ENCODE data around the gene ZMYND8.
"Not testable (repeated sequence)": the region's sequence is repeated elsewhere in the genome, so short reads cannot be mapped to it uniquely, and the experiment has no call there.

Gene ZMYND8

DNA sequence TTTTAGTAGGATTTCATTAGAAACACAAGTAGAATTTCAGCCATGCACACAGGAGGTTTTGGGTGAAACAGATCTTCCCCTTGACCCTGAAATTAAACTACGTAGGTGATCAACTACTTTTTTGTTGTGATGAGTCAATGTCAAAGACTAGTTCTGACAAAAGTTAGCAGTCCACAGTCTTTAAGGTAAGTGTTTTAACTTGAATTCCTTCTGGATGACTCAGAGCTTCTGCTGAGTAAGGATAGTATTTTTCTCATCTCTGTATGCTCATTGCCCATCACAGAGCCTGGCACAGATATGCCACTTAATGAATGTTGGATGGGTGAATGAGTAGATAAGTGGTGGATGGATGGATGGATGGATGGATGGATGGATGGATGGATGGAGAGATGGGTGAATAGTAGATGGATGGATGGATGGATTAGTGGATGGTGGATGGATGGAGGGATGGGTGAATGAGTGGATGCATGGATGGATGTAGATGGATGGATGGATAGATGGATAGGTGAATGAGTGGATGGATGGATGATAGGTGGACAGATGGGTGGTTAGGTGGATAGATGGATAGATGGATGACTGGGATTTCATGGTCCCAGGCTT lies 165.3 kb downstream of the ZMYND8 start:
- Histone ChIP-seq H3K4me3 (ENCODE audit: low read length) (no peak overlapping the region), H3K36me3 (ENCODE audit: control insufficient read depth, insufficient read depth, low read length) (no peaks in the 10 kb centered on the region), H3K27me3 (ENCODE audit: control insufficient read depth, insufficient read depth, low read length) (no peaks in the 10 kb centered on the region), H3K9ac (ENCODE audit: low read length) (no peak overlapping the region), H3K4me1 (ENCODE audit: control insufficient read depth, insufficient read depth, low read length) (no peaks in the 10 kb centered on the region), H3K27ac (ENCODE audit: low read depth, low read length) (no peak overlapping the region)

DNA sequence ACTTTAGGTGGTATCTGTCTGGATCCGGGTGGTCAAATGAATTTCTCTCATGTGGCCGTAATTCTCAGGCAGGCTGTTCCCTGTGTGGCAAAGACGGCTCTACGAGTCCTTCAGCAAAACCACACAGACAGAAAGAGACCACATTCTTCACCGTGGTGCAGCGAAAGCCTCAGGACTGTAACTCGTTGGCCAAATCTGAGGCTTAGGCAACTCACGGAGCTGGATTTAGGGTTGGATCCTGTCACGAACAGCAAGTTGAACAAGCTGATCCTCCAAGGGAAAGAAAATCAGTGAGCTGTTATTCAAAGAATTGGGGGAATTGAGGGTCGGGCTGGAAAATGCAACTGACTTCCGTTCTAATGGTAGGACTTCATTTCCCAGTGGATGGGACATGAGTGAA lies 167.4 kb downstream of the ZMYND8 start:
- Histone ChIP-seq H3K27ac (ENCODE audit: low read depth, low read length) (no peak overlapping the region), H3K4me3 (ENCODE audit: low read length) (no peak overlapping the region)

DNA sequence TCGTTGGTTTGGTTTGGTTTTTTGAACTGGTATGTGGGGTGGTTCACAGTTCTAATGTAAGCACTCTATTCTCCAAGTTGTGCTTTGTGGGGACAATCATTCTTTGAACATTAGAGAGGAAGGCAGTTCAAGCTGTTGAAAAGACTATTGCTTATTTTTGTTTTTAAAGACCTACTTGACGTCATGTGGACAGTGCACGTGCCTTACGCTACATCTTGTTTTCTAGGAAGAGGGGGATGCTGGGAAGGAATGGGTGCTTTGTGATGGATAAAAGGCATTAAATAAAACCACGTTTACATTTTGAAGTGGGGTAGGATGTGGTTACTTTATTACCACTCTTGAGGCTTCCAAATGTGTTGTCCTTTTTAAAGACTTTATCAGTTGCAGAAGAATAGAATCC lies 168.0 kb downstream of the ZMYND8 start:
- Histone ChIP-seq H3K27me3 (ENCODE audit: control insufficient read depth, insufficient read depth, low read length) (no peaks in the 10 kb centered on the region), H3K27ac (ENCODE audit: low read depth, low read length) (no peak overlapping the region), H3K9ac (ENCODE audit: low read length) (no peak overlapping the region), H3K36me3 (ENCODE audit: control insufficient read depth, insufficient read depth, low read length) (no peaks in the 10 kb centered on the region), H3K4me3 (ENCODE audit: low read length) (no peak overlapping the region), H3K4me1 (ENCODE audit: control insufficient read depth, insufficient read depth, low read length) (no peaks in the 10 kb centered on the region)

More for the DNA sequence above, 167.4 kb downstream of the ZMYND8 start:
- H3K36me3 ChIP-seq (ENCODE audit: control insufficient read depth, insufficient read depth, low read length): no peaks in the 10 kb centered on the region
- no peaks in the 10 kb centered on the region for H3K27me3 ChIP-seq (ENCODE audit: control insufficient read depth, insufficient read depth, low read length)
- no peak overlapping the region for H3K9ac ChIP-seq (ENCODE audit: low read length)
- no peaks in the 10 kb centered on the region for H3K4me1 ChIP-seq (ENCODE audit: control insufficient read depth, insufficient read depth, low read length)

DNA sequence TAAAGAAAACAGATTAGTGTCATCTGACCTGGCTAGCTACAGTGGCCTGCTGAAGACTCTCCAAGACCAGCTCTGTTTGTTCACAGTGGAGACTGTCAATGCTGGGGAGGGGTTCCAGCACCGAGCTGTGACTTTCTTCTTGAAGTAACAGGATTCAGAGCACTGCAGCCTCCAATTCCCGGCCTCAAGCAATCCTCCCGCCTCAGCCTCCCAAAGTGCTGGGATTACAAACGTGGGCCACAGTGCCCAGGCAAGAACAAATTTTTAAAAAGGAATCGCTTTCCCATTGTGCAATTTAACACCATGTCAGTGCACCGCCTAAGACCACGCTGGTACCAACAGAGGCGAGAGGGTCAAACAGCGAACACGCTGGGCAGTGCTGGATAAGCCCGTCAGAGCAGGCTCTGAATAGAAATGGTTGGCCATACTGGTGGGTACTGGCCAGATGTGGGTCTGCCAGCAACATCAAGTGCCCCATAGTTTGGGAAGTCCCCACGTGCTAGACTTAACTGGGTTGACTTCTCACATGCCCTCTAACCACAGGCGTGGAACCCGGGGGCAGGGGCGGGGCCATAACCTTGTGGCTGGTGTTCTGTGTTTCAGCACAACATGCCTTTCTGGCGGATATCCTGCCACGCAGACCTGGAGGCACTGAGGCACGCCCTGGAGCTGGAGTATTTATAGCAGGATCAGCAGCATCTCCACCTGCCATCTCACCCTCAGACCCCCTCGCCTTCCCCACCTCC lies 168.9 kb downstream of the ZMYND8 start:
- H3K9ac ChIP-seq (ENCODE audit: low read length): no peak overlapping the region
- no peaks in the 10 kb centered on the region for H3K27me3 ChIP-seq (ENCODE audit: control insufficient read depth, insufficient read depth, low read length)
- no peak overlapping the region for H3K27ac ChIP-seq (ENCODE audit: low read depth, low read length)
- no peaks in the 10 kb centered on the region for H3K36me3 ChIP-seq (ENCODE audit: control insufficient read depth, insufficient read depth, low read length)
- no peak overlapping the region for H3K4me3 ChIP-seq (ENCODE audit: low read length)
- no peaks in the 10 kb centered on the region for H3K4me1 ChIP-seq (ENCODE audit: control insufficient read depth, insufficient read depth, low read length)

DNA sequence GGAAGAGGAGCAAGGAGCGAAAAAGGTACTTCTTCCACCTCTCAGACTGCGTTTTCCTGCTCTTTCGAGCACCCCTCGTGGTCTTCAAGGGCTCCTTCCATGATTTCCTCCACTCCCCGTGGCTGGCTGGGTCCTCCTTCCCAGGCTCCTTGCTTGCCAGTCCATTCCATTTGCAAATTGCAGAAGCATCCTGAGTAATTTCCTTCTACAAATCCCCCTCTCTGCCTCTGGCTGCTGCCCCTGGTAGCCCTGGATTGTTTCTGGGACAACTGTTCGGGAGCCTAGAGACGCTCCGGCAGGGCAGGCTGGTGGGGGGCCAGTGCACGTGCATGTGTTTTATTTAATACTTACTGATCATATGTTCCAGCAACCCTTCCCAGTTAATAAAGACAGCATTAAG lies 173.1 kb downstream of the ZMYND8 start:
- Histone ChIP-seq H3K27me3 (ENCODE audit: control insufficient read depth, insufficient read depth, low read length) (no peaks in the 10 kb centered on the region), H3K27ac (ENCODE audit: low read depth, low read length) (no peak overlapping the region), H3K4me3 (ENCODE audit: low read length) (no peak overlapping the region), H3K9ac (ENCODE audit: low read length) (no peak overlapping the region), H3K4me1 (ENCODE audit: control insufficient read depth, insufficient read depth, low read length) (no peaks in the 10 kb centered on the region), H3K36me3 (ENCODE audit: control insufficient read depth, insufficient read depth, low read length) (no peaks in the 10 kb centered on the region)

DNA sequence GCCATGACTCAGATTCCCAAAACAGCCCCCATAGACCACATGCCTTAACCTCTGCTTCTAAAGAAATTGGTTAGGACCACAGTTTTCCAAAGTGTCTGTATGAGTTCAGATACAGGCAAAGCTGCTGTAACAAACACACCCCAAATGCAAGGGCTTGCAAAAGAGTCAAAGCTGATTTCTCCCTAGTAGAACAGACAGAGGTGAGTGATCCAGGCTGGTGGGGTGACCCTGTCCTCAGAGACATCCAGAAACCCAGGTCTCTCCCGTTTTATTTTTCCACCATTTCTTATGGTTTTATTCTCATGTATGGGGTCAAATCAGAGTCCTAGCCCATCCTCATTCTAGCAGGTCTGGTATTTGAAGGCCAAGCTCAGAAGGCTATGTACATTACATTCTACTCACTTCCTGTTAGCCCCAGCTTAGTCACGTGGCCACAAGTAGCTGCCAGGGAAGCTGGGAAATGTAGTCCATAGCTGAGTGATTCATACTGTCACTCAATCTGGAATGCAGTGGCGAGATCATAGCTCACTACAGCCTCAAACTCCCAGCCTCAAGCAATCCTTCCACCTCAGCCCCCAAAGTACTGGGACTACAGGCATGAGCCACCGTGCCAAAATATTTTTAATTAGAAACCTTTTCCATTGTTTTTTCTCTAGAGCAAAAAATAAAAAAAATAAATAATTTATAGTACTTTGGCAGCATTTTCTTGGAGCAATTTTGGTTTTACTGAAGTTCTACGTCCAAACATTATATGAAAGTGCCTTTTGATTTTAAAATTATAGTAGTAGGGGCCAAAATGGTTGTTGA lies 175.2 kb downstream of the ZMYND8 start:
- Histone ChIP-seq H3K4me3 (ENCODE audit: low read length) (no peak overlapping the region), H3K9ac (ENCODE audit: low read length) (no peak overlapping the region), H3K27me3 (ENCODE audit: control insufficient read depth, insufficient read depth, low read length) (no peaks in the 10 kb centered on the region), H3K27ac (ENCODE audit: low read depth, low read length) (no peak overlapping the region), H3K36me3 (ENCODE audit: control insufficient read depth, insufficient read depth, low read length) (no peaks in the 10 kb centered on the region), H3K4me1 (ENCODE audit: control insufficient read depth, insufficient read depth, low read length) (no peaks in the 10 kb centered on the region)

DNA sequence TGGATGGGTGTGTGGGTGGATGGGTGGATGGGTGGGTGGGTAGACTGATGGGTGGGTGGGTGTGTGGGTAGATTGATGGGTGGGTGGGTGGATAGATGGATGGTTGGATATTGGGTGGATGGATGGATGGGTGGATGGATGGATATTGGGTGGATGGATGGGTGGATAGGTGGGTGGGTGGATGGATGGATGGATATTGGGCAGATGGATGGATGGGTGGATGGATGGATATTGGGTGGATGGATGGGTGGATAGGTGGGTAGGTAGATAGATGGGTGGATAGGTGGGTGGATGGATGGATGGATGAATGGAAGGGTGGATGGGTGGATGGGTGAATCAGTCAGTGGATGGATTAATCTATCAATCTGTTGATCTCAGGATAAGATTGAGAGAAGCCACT lies 177.2 kb downstream of the ZMYND8 start:
- H3K36me3 ChIP-seq (ENCODE audit: control insufficient read depth, insufficient read depth, low read length): no peaks in the 10 kb centered on the region
- no peaks in the 10 kb centered on the region for H3K4me1 ChIP-seq (ENCODE audit: control insufficient read depth, insufficient read depth, low read length)
- no peak overlapping the region for H3K4me3 ChIP-seq (ENCODE audit: low read length)
- H3K9ac ChIP-seq (ENCODE audit: low read length): no peak overlapping the region
- no peak overlapping the region for H3K27ac ChIP-seq (ENCODE audit: low read depth, low read length)
- no peaks in the 10 kb centered on the region for H3K27me3 ChIP-seq (ENCODE audit: control insufficient read depth, insufficient read depth, low read length)

DNA sequence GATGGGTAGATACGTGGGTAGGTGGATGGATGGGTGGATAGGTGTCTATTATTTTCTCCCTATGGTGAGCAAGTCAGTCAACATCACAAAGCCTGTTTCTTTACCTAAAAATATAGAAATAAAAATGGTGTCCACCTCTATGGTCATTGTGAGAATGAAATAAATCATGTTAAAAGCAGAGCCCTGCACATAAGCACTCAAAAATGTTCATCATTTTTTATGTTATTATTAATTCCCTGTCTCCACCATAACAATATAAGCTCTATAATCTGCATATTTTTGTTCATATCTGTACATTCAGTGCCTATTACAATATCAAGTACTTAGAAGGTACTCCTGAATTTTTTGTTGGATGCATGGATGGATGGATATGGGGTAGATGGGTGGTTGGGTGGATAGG lies 177.6 kb downstream of the ZMYND8 start:
- Histone ChIP-seq H3K36me3 (ENCODE audit: control insufficient read depth, insufficient read depth, low read length) (no peaks in the 10 kb centered on the region), H3K4me3 (ENCODE audit: low read length) (no peak overlapping the region), H3K27ac (ENCODE audit: low read depth, low read length) (no peak overlapping the region), H3K4me1 (ENCODE audit: control insufficient read depth, insufficient read depth, low read length) (no peaks in the 10 kb centered on the region), H3K27me3 (ENCODE audit: control insufficient read depth, insufficient read depth, low read length) (no peaks in the 10 kb centered on the region), H3K9ac (ENCODE audit: low read length) (no peak overlapping the region)

DNA sequence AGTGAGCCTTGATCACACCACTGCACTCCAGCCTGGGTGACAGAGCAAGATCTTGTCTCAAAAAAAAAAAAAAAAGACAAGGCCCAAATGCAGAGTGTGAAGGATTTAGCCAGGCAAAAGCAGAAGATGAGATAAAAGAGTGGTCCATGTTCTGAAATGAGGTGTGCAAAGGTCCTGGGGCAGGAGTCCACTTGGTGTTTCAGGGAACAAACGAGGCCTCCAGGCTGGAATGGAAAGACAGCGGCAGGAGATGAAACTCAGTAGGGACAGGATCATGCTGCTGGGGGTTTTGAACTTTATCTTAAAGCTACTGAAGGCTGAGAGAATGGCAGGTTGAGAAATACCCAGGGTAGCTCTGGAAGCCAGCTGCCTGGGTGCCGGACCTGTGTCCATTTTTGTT lies 178.2 kb downstream of the ZMYND8 start:
- no peak overlapping the region for H3K27ac ChIP-seq (ENCODE audit: low read depth, low read length)
- no peaks in the 10 kb centered on the region for H3K4me1 ChIP-seq (ENCODE audit: control insufficient read depth, insufficient read depth, low read length)
- no peak overlapping the region for H3K9ac ChIP-seq (ENCODE audit: low read length)
- no peaks in the 10 kb centered on the region for H3K36me3 ChIP-seq (ENCODE audit: control insufficient read depth, insufficient read depth, low read length)
- no peak overlapping the region for H3K4me3 ChIP-seq (ENCODE audit: low read length)
- no peaks in the 10 kb centered on the region for H3K27me3 ChIP-seq (ENCODE audit: control insufficient read depth, insufficient read depth, low read length)

DNA sequence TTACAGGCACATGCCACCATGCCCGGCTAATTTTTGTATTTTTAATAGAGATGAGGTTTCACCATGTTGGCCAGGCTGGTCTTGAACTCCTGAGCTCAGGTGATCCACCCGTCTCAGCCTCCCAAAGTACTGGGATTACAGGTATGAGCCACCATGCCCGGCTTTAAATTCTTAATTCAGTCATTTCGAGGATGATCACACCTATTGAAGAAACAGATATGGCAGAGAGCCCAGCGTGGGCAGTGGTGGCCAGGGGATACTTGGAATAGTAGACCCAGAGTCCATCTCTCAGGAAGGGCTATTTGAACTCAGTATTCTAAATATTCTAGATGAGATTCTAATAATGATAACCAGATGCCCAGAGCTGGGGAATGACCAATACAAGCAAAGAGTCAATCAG lies 180.3 kb downstream of the ZMYND8 start:
- H3K9ac ChIP-seq (ENCODE audit: low read length); H3K36me3 ChIP-seq (ENCODE audit: control insufficient read depth, insufficient read depth, low read length); H3K4me3 ChIP-seq (ENCODE audit: low read length); H3K27ac ChIP-seq (ENCODE audit: low read depth, low read length); H3K27me3 ChIP-seq (ENCODE audit: control insufficient read depth, insufficient read depth, low read length); H3K4me1 ChIP-seq (ENCODE audit: control insufficient read depth, insufficient read depth, low read length): not testable (repeated sequence)

DNA sequence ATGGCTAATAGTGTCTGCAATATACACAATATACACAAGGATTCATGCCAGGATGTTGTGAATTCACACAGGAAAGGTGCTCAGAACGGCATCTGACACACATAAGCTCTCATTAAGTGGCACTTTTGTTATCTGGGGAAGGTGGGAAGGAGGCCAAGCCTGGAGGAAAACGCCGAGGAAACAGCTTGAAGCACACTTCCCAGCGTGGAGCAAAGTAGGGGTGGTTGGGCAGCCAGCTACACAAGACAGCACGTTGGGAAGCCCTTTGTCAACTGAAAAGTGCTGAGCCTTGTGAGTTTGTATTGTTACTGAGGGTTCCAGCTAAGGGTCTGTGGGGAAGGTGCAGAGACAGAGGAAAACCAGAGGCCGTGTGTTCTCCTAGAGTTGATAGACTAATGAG lies 181.0 kb downstream of the ZMYND8 start:
- Histone ChIP-seq H3K27me3 (ENCODE audit: control insufficient read depth, insufficient read depth, low read length) (no peaks in the 10 kb centered on the region), H3K9ac (ENCODE audit: low read length) (no peak overlapping the region), H3K4me1 (ENCODE audit: control insufficient read depth, insufficient read depth, low read length) (no peaks in the 10 kb centered on the region), H3K36me3 (ENCODE audit: control insufficient read depth, insufficient read depth, low read length) (no peaks in the 10 kb centered on the region), H3K27ac (ENCODE audit: low read depth, low read length) (no peak overlapping the region), H3K4me3 (ENCODE audit: low read length) (no peak overlapping the region)

DNA sequence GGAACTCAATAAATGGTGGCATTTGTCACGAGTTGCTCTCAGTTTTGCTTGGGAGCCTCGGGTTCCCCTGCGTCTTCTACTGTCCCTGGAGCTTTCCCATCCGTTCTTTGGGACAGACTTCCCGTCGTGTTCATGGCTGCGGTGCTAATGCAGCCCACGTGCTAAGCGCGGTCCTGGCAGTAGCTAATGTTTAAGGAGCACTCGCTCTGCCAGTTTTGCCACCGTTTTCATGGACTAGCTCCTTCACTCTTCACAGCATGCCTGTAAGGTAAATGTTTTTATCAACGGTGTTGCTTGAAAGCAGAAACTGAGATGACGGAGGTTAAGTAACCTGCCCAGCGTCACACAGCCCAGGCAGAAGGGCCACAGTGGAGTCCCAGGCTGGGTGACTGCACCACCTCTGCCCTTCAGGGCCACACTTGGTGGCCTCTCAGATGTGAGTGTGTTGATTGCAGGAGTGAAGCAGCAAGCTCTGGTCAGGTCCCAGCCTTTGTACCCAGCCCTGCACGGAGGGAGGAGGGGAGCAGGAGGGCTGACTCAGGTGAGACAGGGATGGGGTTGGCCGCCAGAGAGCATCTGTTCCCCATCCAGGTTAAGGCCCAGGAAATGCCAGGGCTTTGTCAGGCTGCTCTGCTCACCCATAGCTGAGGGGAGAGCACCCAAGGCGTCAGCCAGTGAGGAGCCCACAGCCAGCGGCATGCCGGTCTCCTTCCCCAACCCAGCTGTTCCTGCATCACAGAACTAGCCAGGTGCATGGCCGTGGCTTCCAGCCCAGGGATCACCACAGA lies 181.8 kb downstream of the ZMYND8 start:
- Histone ChIP-seq H3K9ac (ENCODE audit: low read length) (no peak overlapping the region), H3K27ac (ENCODE audit: low read depth, low read length) (no peak overlapping the region), H3K36me3 (ENCODE audit: control insufficient read depth, insufficient read depth, low read length) (no peaks in the 10 kb centered on the region), H3K27me3 (ENCODE audit: control insufficient read depth, insufficient read depth, low read length) (no peaks in the 10 kb centered on the region), H3K4me3 (ENCODE audit: low read length) (no peak overlapping the region), H3K4me1 (ENCODE audit: control insufficient read depth, insufficient read depth, low read length) (no peaks in the 10 kb centered on the region)

Data from rectal smooth muscle tissue (tissue), 1 donor.